Measurements from ENCODE around the gene ZNF343. TPM values are rescaled to one million over a fixed set of nuclear protein-coding genes. Genes with fewer than 3 reads are reported as not detected.

The ZNF343 gene
- total RNA-seq = 10 to 100 TPM in 1 of 2 donors, 1 to 10 TPM in 1; 9.3 to 16.9 TPM

DNA sequence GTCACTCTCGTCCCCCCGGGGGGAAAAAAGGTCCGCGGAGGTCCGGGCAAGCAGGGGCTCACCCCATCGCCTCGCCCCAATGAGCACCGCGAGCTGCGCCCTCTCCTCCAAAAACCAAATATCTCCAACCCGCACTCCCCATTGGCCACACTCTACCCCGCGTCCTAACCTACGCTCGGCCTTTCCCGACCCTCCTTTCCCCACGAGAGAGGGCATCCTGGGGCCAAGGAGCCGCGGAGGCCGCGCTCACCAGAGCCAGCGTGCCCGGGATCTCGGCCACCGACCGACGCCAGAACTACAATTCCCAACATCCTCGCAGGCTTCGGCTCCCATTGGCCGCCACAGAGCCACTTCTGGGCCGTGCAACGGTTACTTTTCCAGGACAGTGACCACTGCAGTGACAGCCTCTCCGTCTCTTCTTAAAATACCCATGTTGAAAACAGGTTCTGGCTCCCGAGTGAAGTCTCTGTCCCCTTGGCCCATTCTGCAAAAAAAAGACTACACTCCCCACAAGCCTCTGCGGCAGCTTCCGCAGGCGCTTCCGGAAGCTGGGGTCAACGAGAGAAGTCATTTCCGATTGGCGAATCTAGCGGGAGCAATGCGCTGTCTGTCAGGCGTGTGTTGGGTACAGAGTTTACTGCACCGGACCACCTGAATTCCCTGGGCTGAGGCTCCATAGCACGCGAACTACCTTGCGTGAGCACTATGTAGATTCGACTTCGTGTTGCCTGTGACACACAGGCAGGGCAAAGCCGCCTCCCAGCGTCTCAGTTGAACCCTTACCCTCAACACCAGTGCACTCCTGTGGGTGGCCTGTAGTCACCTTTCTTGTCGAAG, at the start of gene ZNF343:
Gene ZNF343, minus strand, starts transcription at position 285 of the 837 bp plus-strand sequence. CDS start 15,020 bp downstream, outside the sequence.
- H3K4me3 ChIP-seq = peak within 1 kb of the TSS; percentile 89
- ATAC-seq (ENCODE audit: insufficient number of reproducible peaks, low FRiP score, low read depth) (peak; percentile 86), DNase-seq (ENCODE audit: low spot score) (peak; percentile 40)
- H3K4me1 ChIP-seq (ENCODE audit: control insufficient read depth in 1 of 2, low read depth in 2 of 2) = peaks cover 0 to 13% of the 10 kb centered on the region in 2 donors
- no peaks in the 10 kb centered on the region for H3K27me3 ChIP-seq (replicated peaks; ENCODE audit: insufficient read depth)
- peak within 1 kb of the TSS; percentile 73 to 82 for H3K27ac ChIP-seq
- TF ChIP-seq, protein P1, sequence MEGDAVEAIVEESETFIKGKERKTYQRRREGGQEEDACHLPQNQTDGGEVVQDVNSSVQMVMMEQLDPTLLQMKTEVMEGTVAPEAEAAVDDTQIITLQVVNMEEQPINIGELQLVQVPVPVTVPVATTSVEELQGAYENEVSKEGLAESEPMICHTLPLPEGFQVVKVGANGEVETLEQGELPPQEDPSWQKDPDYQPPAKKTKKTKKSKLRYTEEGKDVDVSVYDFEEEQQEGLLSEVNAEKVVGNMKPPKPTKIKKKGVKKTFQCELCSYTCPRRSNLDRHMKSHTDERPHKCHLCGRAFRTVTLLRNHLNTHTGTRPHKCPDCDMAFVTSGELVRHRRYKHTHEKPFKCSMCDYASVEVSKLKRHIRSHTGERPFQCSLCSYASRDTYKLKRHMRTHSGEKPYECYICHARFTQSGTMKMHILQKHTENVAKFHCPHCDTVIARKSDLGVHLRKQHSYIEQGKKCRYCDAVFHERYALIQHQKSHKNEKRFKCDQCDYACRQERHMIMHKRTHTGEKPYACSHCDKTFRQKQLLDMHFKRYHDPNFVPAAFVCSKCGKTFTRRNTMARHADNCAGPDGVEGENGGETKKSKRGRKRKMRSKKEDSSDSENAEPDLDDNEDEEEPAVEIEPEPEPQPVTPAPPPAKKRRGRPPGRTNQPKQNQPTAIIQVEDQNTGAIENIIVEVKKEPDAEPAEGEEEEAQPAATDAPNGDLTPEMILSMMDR (IDR thresholded peaks at IDR 0.05) = no peak
- H3K9me3 ChIP-seq = no peaks in the 10 kb centered on the region
- no peaks in the 10 kb centered on the region for H3K36me3 ChIP-seq

DNA sequence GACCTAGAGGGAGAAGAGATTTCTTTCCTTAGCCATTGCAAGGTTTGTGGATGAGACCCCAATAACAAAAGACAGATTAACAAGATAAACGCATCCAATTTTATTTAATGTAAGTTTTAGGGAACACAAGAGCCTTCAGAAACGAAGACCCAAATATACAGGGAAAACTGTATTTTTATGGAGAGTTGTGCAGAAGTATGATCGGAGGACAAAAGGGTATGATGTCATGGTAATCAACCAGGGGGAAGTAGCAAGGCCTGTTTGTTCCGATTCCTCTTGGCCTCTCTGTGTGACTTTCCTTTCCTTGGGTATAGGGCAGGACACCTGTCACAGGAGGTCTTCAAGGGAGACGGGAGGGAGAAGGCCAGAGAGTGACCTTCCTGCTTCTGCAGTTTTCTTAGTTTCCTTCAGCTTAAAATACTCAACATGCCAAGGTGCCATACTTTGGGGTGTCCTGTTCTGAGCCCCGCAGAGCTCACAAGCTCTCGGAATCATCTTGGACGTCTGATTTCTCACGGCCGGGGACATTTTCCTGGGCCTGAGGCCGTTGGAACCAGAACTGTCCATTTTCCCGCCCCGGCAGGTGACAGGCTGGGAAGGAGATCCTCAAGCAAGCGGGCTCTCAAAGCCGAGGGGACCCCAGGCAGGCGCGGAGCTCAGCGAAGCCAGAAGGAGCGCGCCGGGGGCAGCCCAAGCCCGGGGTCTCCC, 49.3 kb upstream of the ZNF343 start:
- Histone ChIP-seq H3K27me3 (replicated peaks; ENCODE audit: insufficient read depth) (peaks cover 8% of the 10 kb centered on the region), H3K9me3 (no peaks in the 10 kb centered on the region), H3K27ac (no peak overlapping the region), H3K4me1 (ENCODE audit: control insufficient read depth in 1 of 2, low read depth in 2 of 2) (peaks cover 0 to 9% of the 10 kb centered on the region in 2 donors), H3K4me3 (no peak overlapping the region), H3K36me3 (no peaks in the 10 kb centered on the region)
- ATAC-seq (ENCODE audit: insufficient number of reproducible peaks, low FRiP score, low read depth) (no peak), DNase-seq (ENCODE audit: low spot score) (no peak)
- TF ChIP-seq, protein P1 (IDR thresholded peaks at IDR 0.05) = no peak

DNA sequence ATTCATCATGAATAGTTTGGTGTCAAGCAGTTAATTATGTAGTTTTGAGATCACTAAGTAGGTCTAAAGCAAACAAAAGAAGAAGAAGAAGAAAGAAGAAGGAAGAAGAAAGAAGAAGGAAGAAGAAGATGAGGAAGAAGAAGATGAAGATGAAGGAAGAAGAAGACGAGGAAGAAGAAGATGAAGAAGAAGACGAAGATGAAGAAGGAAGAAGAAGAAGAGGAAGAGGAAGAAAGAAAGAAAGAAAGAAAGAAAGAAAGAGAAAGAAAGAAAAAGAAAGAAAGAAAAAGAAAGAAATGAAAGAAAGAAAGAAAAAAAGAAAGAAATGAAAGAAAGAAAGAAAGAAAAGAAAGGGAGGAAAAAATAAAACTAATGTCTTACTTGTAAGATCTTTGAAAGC, 36.9 kb upstream of the ZNF343 start:
- TF ChIP-seq, protein P1 (IDR thresholded peaks at IDR 0.05) = no peak
- no peaks in the 10 kb centered on the region for H3K4me1 ChIP-seq (ENCODE audit: control insufficient read depth in 1 of 2, low read depth in 2 of 2)
- DNase-seq (ENCODE audit: low spot score) (no peak), ATAC-seq (ENCODE audit: insufficient number of reproducible peaks, low FRiP score, low read depth) (no peak)
- no peaks in the 10 kb centered on the region for H3K36me3 ChIP-seq
- H3K27me3 ChIP-seq (replicated peaks; ENCODE audit: insufficient read depth) = no peaks in the 10 kb centered on the region
- no peaks in the 10 kb centered on the region for H3K9me3 ChIP-seq
- H3K4me3 ChIP-seq = no peak overlapping the region
- no peak overlapping the region for H3K27ac ChIP-seq

DNA sequence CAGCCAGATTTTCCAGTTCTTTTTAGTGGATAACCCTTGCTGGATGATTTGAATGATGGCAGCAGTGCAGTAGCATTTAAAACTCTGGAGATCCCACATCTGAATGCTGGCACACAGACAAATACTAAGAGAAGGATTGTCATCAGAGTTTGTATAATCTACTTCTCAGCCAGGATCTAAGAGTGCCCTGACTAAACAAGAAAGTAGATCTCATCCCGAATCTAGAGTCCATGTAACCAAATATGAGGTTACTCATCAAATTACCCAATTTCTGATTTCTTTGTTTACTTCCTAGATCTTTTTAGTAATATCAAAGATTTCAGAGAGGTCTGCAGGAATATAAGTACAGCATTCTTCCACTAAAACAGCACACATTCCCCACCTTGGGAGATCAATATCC, 35.5 kb upstream of the ZNF343 start:
- no peak for ATAC-seq (ENCODE audit: insufficient number of reproducible peaks, low FRiP score, low read depth)
- Histone ChIP-seq H3K4me3 (no peak overlapping the region), H3K9me3 (no peaks in the 10 kb centered on the region), H3K36me3 (no peaks in the 10 kb centered on the region), H3K27me3 (replicated peaks; ENCODE audit: insufficient read depth) (no peaks in the 10 kb centered on the region), H3K4me1 (ENCODE audit: control insufficient read depth in 1 of 2, low read depth in 2 of 2) (no peaks in the 10 kb centered on the region), H3K27ac (no peak overlapping the region)
- DNase-seq (ENCODE audit: low spot score) = no peak
- TF ChIP-seq, protein P1 (IDR thresholded peaks at IDR 0.05) = no peak

DNA sequence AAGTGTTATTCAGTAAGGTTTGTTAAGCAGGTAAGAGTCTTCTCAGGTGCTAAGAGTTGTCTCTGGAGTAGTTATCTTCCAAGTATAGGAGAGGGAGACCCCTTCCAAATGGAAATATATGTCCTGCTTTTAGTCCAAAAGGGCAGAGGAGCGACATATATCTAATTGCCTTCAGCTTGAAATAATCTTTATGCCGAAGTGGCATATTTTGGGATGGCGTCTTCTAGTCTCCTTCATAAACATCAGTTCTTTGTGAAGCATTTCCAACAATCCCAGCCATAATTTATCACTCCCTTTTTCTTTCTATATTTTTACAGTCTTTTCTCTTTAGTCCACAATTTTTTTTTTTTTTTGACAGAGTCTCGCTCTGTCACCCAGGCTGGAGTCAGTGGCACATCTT, 33.6 kb upstream of the ZNF343 start:
- Histone ChIP-seq H3K4me3 (no peak overlapping the region), H3K27ac (no peak overlapping the region), H3K4me1 (ENCODE audit: control insufficient read depth in 1 of 2, low read depth in 2 of 2) (no peaks in the 10 kb centered on the region), H3K27me3 (replicated peaks; ENCODE audit: insufficient read depth) (no peaks in the 10 kb centered on the region), H3K9me3 (no peaks in the 10 kb centered on the region), H3K36me3 (no peaks in the 10 kb centered on the region)
- ATAC-seq (ENCODE audit: insufficient number of reproducible peaks, low FRiP score, low read depth) (no peak), DNase-seq (ENCODE audit: low spot score) (no peak)
- TF ChIP-seq, protein P1 (IDR thresholded peaks at IDR 0.05) = no peak

All from thoracic aorta (tissue), 2 donors.